ENCODE results near the gene ATP6AP1. TPM values are rescaled to one million over a fixed set of nuclear protein-coding genes. Genes with fewer than 3 reads are reported as not detected.

The ATP6AP1 gene
- total and polyA plus RNA-seq, 10 of the 15 experiments (the other 5 are each of a cell fraction or from before 2014, with no cell fraction given) = 4.5 to 56.4 (median 32.0) TPM

DNA sequence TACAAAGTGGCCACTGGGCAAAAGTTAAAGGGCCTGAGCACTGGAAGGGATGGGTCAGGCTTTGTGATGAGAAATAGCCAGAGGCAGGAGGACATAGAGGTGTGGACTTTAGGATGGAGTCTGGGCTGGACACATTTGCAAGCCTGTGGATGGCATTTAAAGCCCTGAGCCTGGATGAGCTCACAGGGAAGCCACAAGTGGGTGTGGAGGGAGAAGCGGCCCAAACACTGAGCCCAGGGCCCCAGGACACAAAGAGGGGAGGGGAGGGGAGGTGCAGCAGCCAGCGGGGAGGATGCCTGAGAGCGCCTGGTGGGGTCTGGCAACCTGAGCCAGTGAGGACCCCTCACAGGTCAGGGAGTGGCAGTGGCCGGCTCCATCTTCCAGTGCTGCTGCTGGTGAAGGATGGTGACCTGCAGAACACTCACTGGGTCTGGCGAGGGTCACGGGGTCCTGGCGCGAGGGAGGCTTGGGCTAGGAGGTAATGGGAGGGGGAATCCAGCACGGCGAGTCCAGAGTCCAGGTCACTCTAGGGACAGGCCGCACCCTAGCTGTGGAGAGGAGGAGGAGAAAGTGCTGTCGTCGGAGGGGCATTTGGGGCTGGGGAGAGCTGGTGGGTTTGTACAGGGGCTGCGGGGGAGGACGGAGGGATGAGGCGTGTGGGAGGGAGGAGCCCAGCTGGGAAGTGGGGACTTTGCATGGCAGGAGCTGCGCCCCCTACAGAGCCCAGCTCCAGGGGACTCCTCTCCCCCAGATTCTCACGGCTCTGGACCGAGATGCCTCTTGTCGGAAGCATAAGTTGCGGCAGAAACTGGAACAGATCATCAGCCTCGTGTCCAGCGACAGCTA lies 43.6 kb downstream of the ATP6AP1 start (continued):
- TF ChIP-seq, protein P1, sequence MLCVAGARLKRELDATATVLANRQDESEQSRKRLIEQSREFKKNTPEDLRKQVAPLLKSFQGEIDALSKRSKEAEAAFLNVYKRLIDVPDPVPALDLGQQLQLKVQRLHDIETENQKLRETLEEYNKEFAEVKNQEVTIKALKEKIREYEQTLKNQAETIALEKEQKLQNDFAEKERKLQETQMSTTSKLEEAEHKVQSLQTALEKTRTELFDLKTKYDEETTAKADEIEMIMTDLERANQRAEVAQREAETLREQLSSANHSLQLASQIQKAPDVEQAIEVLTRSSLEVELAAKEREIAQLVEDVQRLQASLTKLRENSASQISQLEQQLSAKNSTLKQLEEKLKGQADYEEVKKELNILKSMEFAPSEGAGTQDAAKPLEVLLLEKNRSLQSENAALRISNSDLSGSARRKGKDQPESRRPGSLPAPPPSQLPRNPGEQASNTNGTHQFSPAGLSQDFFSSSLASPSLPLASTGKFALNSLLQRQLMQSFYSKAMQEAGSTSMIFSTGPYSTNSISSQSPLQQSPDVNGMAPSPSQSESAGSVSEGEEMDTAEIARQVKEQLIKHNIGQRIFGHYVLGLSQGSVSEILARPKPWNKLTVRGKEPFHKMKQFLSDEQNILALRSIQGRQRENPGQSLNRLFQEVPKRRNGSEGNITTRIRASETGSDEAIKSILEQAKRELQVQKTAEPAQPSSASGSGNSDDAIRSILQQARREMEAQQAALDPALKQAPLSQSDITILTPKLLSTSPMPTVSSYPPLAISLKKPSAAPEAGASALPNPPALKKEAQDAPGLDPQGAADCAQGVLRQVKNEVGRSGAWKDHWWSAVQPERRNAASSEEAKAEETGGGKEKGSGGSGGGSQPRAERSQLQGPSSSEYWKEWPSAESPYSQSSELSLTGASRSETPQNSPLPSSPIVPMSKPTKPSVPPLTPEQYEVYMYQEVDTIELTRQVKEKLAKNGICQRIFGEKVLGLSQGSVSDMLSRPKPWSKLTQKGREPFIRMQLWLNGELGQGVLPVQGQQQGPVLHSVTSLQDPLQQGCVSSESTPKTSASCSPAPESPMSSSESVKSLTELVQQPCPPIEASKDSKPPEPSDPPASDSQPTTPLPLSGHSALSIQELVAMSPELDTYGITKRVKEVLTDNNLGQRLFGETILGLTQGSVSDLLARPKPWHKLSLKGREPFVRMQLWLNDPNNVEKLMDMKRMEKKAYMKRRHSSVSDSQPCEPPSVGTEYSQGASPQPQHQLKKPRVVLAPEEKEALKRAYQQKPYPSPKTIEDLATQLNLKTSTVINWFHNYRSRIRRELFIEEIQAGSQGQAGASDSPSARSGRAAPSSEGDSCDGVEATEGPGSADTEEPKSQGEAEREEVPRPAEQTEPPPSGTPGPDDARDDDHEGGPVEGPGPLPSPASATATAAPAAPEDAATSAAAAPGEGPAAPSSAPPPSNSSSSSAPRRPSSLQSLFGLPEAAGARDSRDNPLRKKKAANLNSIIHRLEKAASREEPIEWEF (IDR thresholded peaks at IDR 0.05; ENCODE audit: insufficient replicate concordance, low read depth, low read length) = no peak
- TF ChIP-seq HDAC2 (IDR thresholded peaks at IDR 0.05) (no peak), PAX5 (IDR thresholded peaks at IDR 0.05; ENCODE audit: borderline replicate concordance, low read depth, low read length) (no peak), HDAC6 (IDR thresholded peaks at IDR 0.05; ENCODE audit: unreplicated experiment) (no peak), PAX8 (IDR thresholded peaks at IDR 0.05) (no peak)
- TF ChIP-seq, protein P2, sequence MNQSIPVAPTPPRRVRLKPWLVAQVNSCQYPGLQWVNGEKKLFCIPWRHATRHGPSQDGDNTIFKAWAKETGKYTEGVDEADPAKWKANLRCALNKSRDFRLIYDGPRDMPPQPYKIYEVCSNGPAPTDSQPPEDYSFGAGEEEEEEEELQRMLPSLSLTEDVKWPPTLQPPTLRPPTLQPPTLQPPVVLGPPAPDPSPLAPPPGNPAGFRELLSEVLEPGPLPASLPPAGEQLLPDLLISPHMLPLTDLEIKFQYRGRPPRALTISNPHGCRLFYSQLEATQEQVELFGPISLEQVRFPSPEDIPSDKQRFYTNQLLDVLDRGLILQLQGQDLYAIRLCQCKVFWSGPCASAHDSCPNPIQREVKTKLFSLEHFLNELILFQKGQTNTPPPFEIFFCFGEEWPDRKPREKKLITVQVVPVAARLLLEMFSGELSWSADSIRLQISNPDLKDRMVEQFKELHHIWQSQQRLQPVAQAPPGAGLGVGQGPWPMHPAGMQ (IDR thresholded peaks at IDR 0.05; ENCODE audit: borderline replicate concordance) = no peak
- TF ChIP-seq, protein P3, sequence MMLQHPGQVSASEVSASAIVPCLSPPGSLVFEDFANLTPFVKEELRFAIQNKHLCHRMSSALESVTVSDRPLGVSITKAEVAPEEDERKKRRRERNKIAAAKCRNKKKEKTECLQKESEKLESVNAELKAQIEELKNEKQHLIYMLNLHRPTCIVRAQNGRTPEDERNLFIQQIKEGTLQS (IDR thresholded peaks at IDR 0.05; ENCODE audit: borderline replicate concordance, extremely low read depth, low read depth, low read length) = no peak

All from GM12878 (cell line).